Heart left ventricle (tissue), 16 donors: ENCODE measurements around the gene PHF10. TPM values are rescaled to one million over a fixed set of nuclear protein-coding genes. Genes with fewer than 3 reads are reported as not detected.

Experiments used
- ATAC-seq, 4 donors: fragments of 200-7000 bp; cut with Tn5 transposase; one replicate each; pipeline ENCODE4 v1.9.1; 2020 to 2022; ENCODE audit warnings: moderate library complexity in 4 of 4, mild to moderate bottlenecking in 3 of 4, moderate number of reproducible peaks in 1 of 4
- DNase-seq, 5 donors: peaks; one replicate each; pipeline ENCODE4 v3.0.0-alpha.2; 2020
- H3K27ac ChIP-seq, 12 donors: fragments of 200-600 bp; sonication (generic) in 4 of 12; one replicate each; pipeline versions ENCODE4 v1.5.0 to v1.8.0; 2016 to 2022; ENCODE audit warnings: mild to moderate bottlenecking in 2 of 12
- H3K27me3 ChIP-seq, 9 donors: fragments of 200-600 bp; sonication (generic) in 2 of 9; one replicate each; pipeline versions ENCODE4 v1.5.1 to v1.8.0; 2016 to 2022; ENCODE audit warnings: mild to moderate bottlenecking in 3 of 9
- H3K36me3 ChIP-seq, 9 donors: fragments of 200-600 bp; sonication (generic) in 2 of 9; one replicate each; pipeline versions ENCODE4 v1.5.0 to v1.8.0; 2018 to 2022; ENCODE audit warnings: mild to moderate bottlenecking in 2 of 9
- H3K4me1 ChIP-seq, 12 donors: fragments of 200-600 bp; sonication (generic) in 4 of 12; one replicate each; pipeline versions ENCODE4 v1.5.0 to v1.8.0; 2016 to 2022; ENCODE audit warnings: mild to moderate bottlenecking in 3 of 12
- H3K4me3 ChIP-seq, 12 donors: fragments of 200-600 bp; sonication (generic) in 4 of 12; one replicate each; pipeline versions ENCODE4 v1.5.0 to v1.8.0; 2017 to 2022; ENCODE audit warnings: mild to moderate bottlenecking in 9 of 12, moderate library complexity in 4 of 12
- H3K9me3 ChIP-seq, 12 donors: fragments of 200-600 bp; sonication (generic) in 4 of 12; one replicate each; pipeline versions ENCODE4 v1.5.0 to v1.8.0; 2016 to 2022; ENCODE audit warnings: mild to moderate bottlenecking in 1 of 12
- CTCF ChIP-seq, 12 donors: fragments of 200-600 bp; sonication (generic) in 4 of 12; IDR thresholded peaks; one replicate each; pipeline versions ENCODE4 v1.5.0 to v1.8.0; 2018 to 2022; ENCODE audit warnings: antibody characterized with exemption in 12 of 12, mild to moderate bottlenecking in 5 of 12
- POLR2A ChIP-seq, 2 donors: fragments of 450-650 bp; IDR thresholded peaks; one replicate each; pipeline ENCODE4 v1.6.1; 2017; ENCODE audit warnings: antibody characterized with exemption in 2 of 2, mild to moderate bottlenecking in 2 of 2, moderate library complexity in 2 of 2
- WGBS, 4 donors: extraction: QIAGEN DNeasy Blood & Tissue Kit in 2 of 4; methylation state at CpG; one replicate each; pipeline versions ENCODE4 v1.1.5 to v1.1.7; 2013 to 2018; 5-methylcytosine and 5-hydroxymethylcytosine counted together
- intact Hi-C, 10 donors: fragments of 100-400 bp; cut with DNase I; formaldehyde crosslinking; loops; one replicate each; pipeline versions ENCODE4 v1.11.1 to v1.14.2; 2022
- polyA plus RNA-seq, 2 donors: library from polyadenylated mRNA; stranded (reverse); fragments of 200-250 nt; gene quantifications; one replicate each; pipeline ENCODE4 v1.2.3, GENCODE V29; 2013
- total RNA-seq, 9 donors: library from RNA; depleted of rRNA in 2 of 9; stranded (reverse); fragments of >200 nt in 2 of 9; fragmentation: NEBNext Ultra II Directional in 3 of 9; extraction: Animal tissue kit (Norgen Biotek cat#: 25700) in 3 of 9; gene quantifications; one replicate each; pipeline versions ENCODE4 v1.1.0 to v1.2.4, GENCODE V29; 2016 to 2023
- donor health status: ischemic (EF 13 %, LVEDD 7.1; RV severe dilation, severe dysfunction).
- donor health status: healthy with polysubstance abuse.
- donor health status: DM: no; HTN: yes; CAD: no.
- donor health status: DM: no; HTN: no; CAD: no.
- donor health status: ischemic (EF 25% LVEDD 6.9; RV normal size, moderate dysfunction).
- donor health status: ischemic (EF 25% LVEDD 5.7; RV mildly dilated, moderate dysfunction).
- donor health status: healthy.
- donor health status: DM: yes; HTN: yes; CAD: no.
- donor health status: ischemic (EF 35%, LVEDD 5.7; RV mildly dilated, moderate dysfunction).
- donor health status: nonischemic (EF 11% LVEDD 7.7; RV severe dilation, severe dysfunction).
- donor health status: DM: yes; HTN: yes; CAD: no.
- donor health status: PGD.
- donor health status: ischemic (EF 29% LVEDD 5.4; RV normal size, mild dysfunction).
- donor health status: nonischemic (EF 23%, LVEDD 6.1; RV moderate dilation, normal function).

PHF10 gene
- total and polyA plus RNA-seq, 11 donors = 31.4 to 63.2 (median 50.9) TPM

DNA sequence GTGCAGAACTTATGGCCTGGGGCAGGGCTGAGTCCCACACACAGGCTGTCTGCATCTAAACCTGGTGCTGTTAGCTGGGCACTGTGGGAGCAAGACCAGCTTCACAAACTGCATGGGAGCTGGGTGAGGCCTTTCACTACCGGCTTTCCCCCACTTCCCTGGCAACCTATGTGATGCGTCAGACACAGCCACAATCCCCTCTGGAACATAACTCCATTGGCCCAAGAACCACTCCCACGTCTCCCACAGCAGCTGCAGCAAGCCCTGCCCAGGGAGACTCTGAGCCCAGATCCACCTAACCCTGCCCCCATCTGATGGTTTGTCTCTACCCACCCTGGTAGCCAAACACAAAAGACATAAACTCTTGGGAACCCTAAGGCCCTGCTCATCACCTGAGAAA is 31.8 kb downstream of the PHF10 start:
- ATAC-seq = no peak
- intact Hi-C loops = no loop called here
- no peaks in the 10 kb centered on the region for H3K27me3 ChIP-seq

DNA sequence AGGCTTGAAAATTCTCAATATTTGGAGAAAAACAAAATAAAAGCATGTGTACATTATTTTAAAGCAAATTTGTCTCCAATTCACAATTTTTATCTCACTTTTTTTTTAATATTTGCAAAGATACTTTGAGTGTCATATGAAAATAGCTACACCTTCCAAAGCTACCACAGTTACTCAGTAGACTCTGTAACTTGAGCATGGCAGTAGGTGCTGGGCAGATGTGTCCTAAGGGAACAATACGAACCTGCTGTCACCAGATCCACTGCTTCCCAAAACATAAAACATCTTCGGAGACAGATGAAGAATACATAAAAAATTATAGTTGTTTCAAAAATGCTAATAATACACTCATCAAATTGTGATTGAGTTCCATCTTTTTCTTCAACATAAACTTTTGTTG is 33.0 kb downstream of the PHF10 start:
- H3K9me3 ChIP-seq = peaks cover 0 to 26% (median 3%) of the 10 kb centered on the region in 12 donors
- no peaks in the 10 kb centered on the region for H3K4me1 ChIP-seq
- no peaks in the 10 kb centered on the region for H3K27me3 ChIP-seq
- intact Hi-C loops = no loop called here
- no peak for TF ChIP-seq POLR2A (IDR thresholded peaks at IDR 0.05)
- TF ChIP-seq CTCF (IDR thresholded peaks at IDR 0.05) = no peak
- H3K27ac ChIP-seq = no peak overlapping the region
- ATAC-seq (no peak), DNase-seq (no peak)
- peaks cover 0 to 27% (median 16%) of the 10 kb centered on the region in 9 donors for H3K36me3 ChIP-seq
- whole genome bisulfite sequencing, 4 donors = 94 to 99% (median 96%) methylated on average over 2 of the region's 2 CpGs
- H3K4me3 ChIP-seq = no peak overlapping the region

More for the DNA sequence above, 31.8 kb downstream of the PHF10 start:
- peaks cover 0 to 14% (median 0%) of the 10 kb centered on the region in 12 donors for H3K9me3 ChIP-seq
- WGBS, 4 donors = 97 to 100% (median 98%) methylated on average over 2 to 3 of the region's 3 CpGs
- no peak for TF ChIP-seq POLR2A (IDR thresholded peaks at IDR 0.05)
- no peak for TF ChIP-seq CTCF (IDR thresholded peaks at IDR 0.05)
- H3K4me1 ChIP-seq = peaks cover 0 to 2% (median 0%) of the 10 kb centered on the region in 12 donors
- H3K4me3 ChIP-seq = no peak overlapping the region
- H3K36me3 ChIP-seq = peaks cover 0 to 16% (median 9%) of the 10 kb centered on the region in 9 donors
- DNase-seq = no peak
- no peak overlapping the region for H3K27ac ChIP-seq

DNA sequence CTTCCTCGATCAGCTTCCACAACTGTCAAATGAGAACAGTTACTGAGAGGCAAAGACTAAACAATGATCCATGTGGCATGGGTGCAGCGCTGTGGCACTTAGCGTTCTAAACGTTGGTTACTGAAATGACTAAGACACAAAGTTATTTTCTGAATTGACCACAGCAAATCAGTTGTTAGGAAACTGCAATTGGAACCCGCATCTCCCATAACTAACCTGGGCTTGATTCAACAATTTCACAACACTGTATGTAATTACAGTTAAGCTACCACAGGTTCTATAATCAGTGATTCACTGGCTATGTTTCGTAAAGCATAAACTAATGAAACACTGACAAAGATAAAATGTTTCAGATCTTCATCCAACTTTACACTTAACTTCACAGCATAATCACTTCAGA is 35.0 kb downstream of the PHF10 start:
- 95 to 97% (median 96%) methylated on average over 6 of the region's 6 CpGs for WGBS, 4 donors
- H3K27ac ChIP-seq = no peak overlapping the region
- no peak overlapping the region for H3K4me3 ChIP-seq
- no peaks in the 10 kb centered on the region for H3K27me3 ChIP-seq
- peaks cover 0 to 42% (median 10%) of the 10 kb centered on the region in 12 donors for H3K9me3 ChIP-seq
- ATAC-seq (no peak), DNase-seq (no peak)
- intact Hi-C loops = no loop called here
- TF ChIP-seq CTCF (IDR thresholded peaks at IDR 0.05) (no peak), POLR2A (IDR thresholded peaks at IDR 0.05) (no peak)
- H3K4me1 ChIP-seq = no peaks in the 10 kb centered on the region
- peaks cover 0 to 44% (median 16%) of the 10 kb centered on the region in 9 donors for H3K36me3 ChIP-seq

- Histone ChIP-seq H3K36me3 (peaks cover 0 to 54% (median 16%) of the 10 kb centered on the region in 9 donors), H3K9me3 (peaks cover 0 to 36% (median 8%) of the 10 kb centered on the region in 12 donors), H3K27me3 (no peaks in the 10 kb centered on the region), H3K27ac (no peak overlapping the region), H3K4me1 (no peaks in the 10 kb centered on the region), H3K4me3 (no peak overlapping the region)
- 95 to 99% (median 96%) methylated on average over 2 of the region's 2 CpGs for WGBS, 4 donors
- intact Hi-C loops = no loop called here
- ATAC-seq = no peak
- DNase-seq = no peak
- TF ChIP-seq POLR2A (IDR thresholded peaks at IDR 0.05) (no peak), CTCF (IDR thresholded peaks at IDR 0.05) (no peak)
Measured at GRCh38 chr6:169685860-169686259, 38.4 kb downstream of the PHF10 start.
